H1 (cell line): ENCODE results near the gene CCNL2.

Experiments used
- BRCA1 ChIP-seq: IDR thresholded peaks from 2 replicates; pipeline ENCODE4 v1.6.1; 2012; ENCODE audit warnings: low read depth, low read length, improper control_type of control experiment
- NANOG ChIP-seq: IDR thresholded peaks from 2 replicates; pipeline ENCODE4 v1.6.1; 2011; ENCODE audit warnings: low read length, low read depth, mild to moderate bottlenecking, inconsistent platforms; ENCODE audit not compliant: insufficient read depth, poor library complexity, severe bottlenecking
- SP1 ChIP-seq: IDR thresholded peaks from 2 replicates; pipeline ENCODE4 v1.6.1; 2011; ENCODE audit warnings: low read depth, low read length
- SUZ12 ChIP-seq: fragments of 200-600 bp; sonication (generic); IDR thresholded peaks from 2 replicates; pipeline ENCODE4 v1.6.1; 2012; ENCODE audit warnings: mild to moderate bottlenecking, inconsistent platforms, low read length, moderate library complexity, mixed read lengths
- ZNF274 ChIP-seq: IDR thresholded peaks from 2 replicates; pipeline ENCODE4 v1.7.0; 2012; ENCODE audit warnings: low read length, borderline replicate concordance; ENCODE audit errors: extremely low read depth

DNA sequence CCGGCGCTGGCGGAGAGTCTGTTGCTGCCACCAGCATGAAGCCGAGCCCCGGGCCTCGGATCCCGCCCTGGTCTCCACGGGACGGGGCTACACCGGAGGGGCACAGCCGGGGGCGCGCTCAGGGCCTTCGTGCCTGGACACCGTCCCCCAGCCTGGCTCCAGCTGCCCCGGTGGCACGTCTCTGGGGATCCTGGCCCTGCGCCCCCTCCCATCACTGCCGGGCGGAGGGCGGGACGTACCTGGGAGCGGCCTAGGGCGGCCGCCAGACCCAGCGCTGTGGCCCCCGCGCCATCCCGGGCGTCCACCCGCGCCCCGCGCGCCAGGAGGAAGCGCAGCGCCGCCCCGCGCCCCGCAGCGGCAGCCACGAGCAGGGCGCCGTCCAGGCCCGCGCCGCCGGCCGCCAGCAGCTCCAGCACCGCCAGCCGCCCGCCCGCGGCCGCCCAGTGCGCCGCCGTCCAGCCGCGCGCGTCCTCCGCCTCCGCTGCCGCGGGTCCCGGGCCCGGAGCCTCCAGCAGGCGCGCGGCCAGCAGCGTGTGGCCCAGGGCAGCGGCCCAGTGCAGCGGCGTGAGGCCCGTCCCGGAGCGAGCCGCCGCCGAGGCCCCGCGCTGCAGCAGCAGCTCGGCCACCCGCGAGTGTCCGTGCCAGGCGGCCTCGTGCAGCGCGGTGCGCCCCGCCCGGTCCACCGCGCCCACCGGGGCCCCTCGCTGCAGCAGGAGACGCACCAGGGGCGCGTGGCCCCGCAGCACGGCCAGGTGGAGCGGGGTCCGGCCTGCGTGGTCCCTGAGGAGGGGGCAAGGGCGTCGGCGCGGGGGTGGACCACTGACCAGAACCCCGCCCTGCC lies 20.9 kb upstream of the CCNL2 start:
- no peak for TF ChIP-seq SUZ12
- no peak for TF ChIP-seq ZNF274
- TF ChIP-seq SP1 = no peak
- no peak for TF ChIP-seq BRCA1
- TF ChIP-seq NANOG = no peak
